ENCODE data around the gene CLIC3. TPM values are rescaled to one million over a fixed set of nuclear protein-coding genes. Genes with fewer than 3 reads are reported as not detected.

The CLIC3 gene
- total RNA-seq, 1 donor from 2014 or later = 49.3 TPM

- intact Hi-C loops (cut with DNase I) = no loop called here
- Histone ChIP-seq H3K27me3 (ENCODE audit: low read depth) (peaks cover 28% of the 10 kb centered on the region), H3K4me3 (no peak overlapping the region), H3K27ac (no peak overlapping the region), H3K4me1 (peaks cover 19% of the 10 kb centered on the region), H3K36me3 (no peaks in the 10 kb centered on the region), H3K9me3 (no peaks in the 10 kb centered on the region)
- no peak for TF ChIP-seq CTCF (IDR thresholded peaks at IDR 0.05)
- ATAC-seq = no peak
- no peak for DNase-seq
These were observed 13.2 kb downstream of the CLIC3 start for GRCh38 chr9:136983167-136983566.

- Histone ChIP-seq H3K4me1 (peaks cover 25% of the 10 kb centered on the region), H3K36me3 (no peaks in the 10 kb centered on the region), H3K4me3 (no peak within 1 kb of the TSS), H3K27me3 (ENCODE audit: low read depth) (peaks cover 28% of the 10 kb centered on the region), H3K27ac (peak within 1 kb of the TSS; percentile 77), H3K9me3 (no peaks in the 10 kb centered on the region)
- DNase-seq (no peak), ATAC-seq (no peak)
- TF ChIP-seq CTCF (IDR thresholded peaks at IDR 0.05) = no peak
- intact Hi-C loops (cut with DNase I) = no loop called here
These were observed 13.9 kb downstream of the CLIC3 start, which contains the start of gene LCNL1 for GRCh38 chr9:136982232-136983051. LCNL1 (plus strand) TSS chr9:136982993; CDS start chr9:136983587, 594 bp downstream.

GRCh38 chr9:136981588-136982231 lies 14.7 kb downstream of the CLIC3 start:
- DNase-seq (no peak), ATAC-seq (no peak)
- intact Hi-C loops (cut with DNase I) = no loop called here
- no peak for TF ChIP-seq CTCF (IDR thresholded peaks at IDR 0.05)
- Histone ChIP-seq H3K36me3 (no peaks in the 10 kb centered on the region), H3K27me3 (ENCODE audit: low read depth) (peaks cover 24% of the 10 kb centered on the region), H3K27ac (peak overlapping the region; percentile 77), H3K4me1 (peaks cover 32% of the 10 kb centered on the region), H3K9me3 (no peaks in the 10 kb centered on the region), H3K4me3 (no peak overlapping the region)

GRCh38 chr9:136980669-136981478 lies 15.5 kb downstream of the CLIC3 start:
- no peaks in the 10 kb centered on the region for H3K36me3 ChIP-seq
- H3K4me3 ChIP-seq = no peak overlapping the region
- peak overlapping the region; percentile 77 for H3K27ac ChIP-seq
- peaks cover 18% of the 10 kb centered on the region for H3K27me3 ChIP-seq (ENCODE audit: low read depth)
- peaks cover 41% of the 10 kb centered on the region for H3K4me1 ChIP-seq
- intact Hi-C loops (cut with DNase I) = no loop called here
- DNase-seq (no peak), ATAC-seq (no peak)
- no peak for TF ChIP-seq CTCF (IDR thresholded peaks at IDR 0.05)
- H3K9me3 ChIP-seq = no peaks in the 10 kb centered on the region

GRCh38 chr9:136979769-136980587 lies 16.4 kb downstream of the CLIC3 start:
- H3K27ac ChIP-seq = peak overlapping the region; percentile 77
- no peak for TF ChIP-seq CTCF (IDR thresholded peaks at IDR 0.05)
- H3K4me3 ChIP-seq = no peak overlapping the region
- DNase-seq = no peak
- H3K4me1 ChIP-seq = peaks cover 46% of the 10 kb centered on the region
- intact Hi-C loops (cut with DNase I) = no loop called here
- no peaks in the 10 kb centered on the region for H3K36me3 ChIP-seq
- H3K27me3 ChIP-seq (ENCODE audit: low read depth) = peaks cover 9% of the 10 kb centered on the region
- no peaks in the 10 kb centered on the region for H3K9me3 ChIP-seq
- ATAC-seq = no peak

All from lower lobe of right lung (tissue), 2 donors.